SK-N-SH (cell line): ENCODE results near the gene PARN. TPM values are rescaled to one million over a fixed set of nuclear protein-coding genes. Genes with fewer than 3 reads are reported as not detected.

Source experiments
- CTCF ChIA-PET: fragments of 300-600, 350-600 bp; formaldehyde crosslinking; extraction: SDS; loops from one replicate; lab custom pipeline; 2021; lab: Yijun Ruan, JAX
- POLR2A ChIA-PET: fragments of 350-600 bp; sonication (Branson Sonifier 250); formaldehyde crosslinking; extraction: SDS; loops from one replicate; lab custom pipeline; 2020; ENCODE audit warnings: antibody characterized with exemption, inconsistent platforms; lab: Yijun Ruan, JAX
- DNase-seq: peaks from one replicate; pipeline ENCODE4 v3.0.0; 2012
- H2AFZ ChIP-seq: fragments of 200-600 bp; sonication (generic); 2 replicates; pipeline ENCODE4 v1.8.1; 2016; ENCODE audit warnings: antibody characterized with exemption, mild to moderate bottlenecking, low read depth
- H3F3A ChIP-seq: fragments of 200-600 bp; sonication (generic); replicated peaks from 2 replicates; pipeline ENCODE3; 2016; ENCODE audit warnings: antibody characterized with exemption, mild to moderate bottlenecking; ENCODE audit not compliant: insufficient read depth
- H3K27ac ChIP-seq, 2 experiments: fragments of 200-500 bp in 1 of 2; fragments of 200-600 bp in 1 of 2; sonication (Bioruptor generic) in 1 of 2; sonication (generic), shearing (Covaris generic) in 1 of 2; 2 replicates each; pipeline versions ENCODE4 v1.5.1 to v1.6.1; 2014 to 2016; ENCODE audit warnings: low read depth in 2 of 2, inconsistent platforms in 1 of 2, low read length in 1 of 2, mild to moderate bottlenecking in 1 of 2, mixed read lengths in 1 of 2
- H3K27me3 ChIP-seq: fragments of 200-600 bp; sonication (generic), shearing (Covaris generic); 2 replicates; pipeline ENCODE4 v1.6.1; 2016; ENCODE audit warnings: mixed run types; ENCODE audit not compliant: insufficient read depth
- H3K36me3 ChIP-seq, 2 experiments: fragments of 200-500 bp in 1 of 2; fragments of 200-600 bp in 1 of 2; sonication (Bioruptor generic) in 1 of 2; sonication (generic) in 1 of 2; replicated peaks in 1 of 2; 2 replicates each; pipeline versions ENCODE3 to v1.5.1; 2014 to 2016; ENCODE audit warnings: low read length in 1 of 2, mild to moderate bottlenecking in 1 of 2; ENCODE audit not compliant: insufficient read depth in 2 of 2, control insufficient read depth in 1 of 2
- H3K4me1 ChIP-seq, 2 experiments: fragments of 200-500 bp in 1 of 2; fragments of 200-600 bp in 1 of 2; sonication (Bioruptor generic) in 1 of 2; sonication (generic), shearing (Covaris generic) in 1 of 2; 2 replicates each; pipeline versions ENCODE4 v1.5.1 to v1.6.1; 2014 to 2016; ENCODE audit warnings: low read depth in 1 of 2, low read length in 1 of 2, mixed run types in 1 of 2; ENCODE audit not compliant: insufficient read depth in 2 of 2, control insufficient read depth in 1 of 2
- H3K4me2 ChIP-seq: fragments of 200-600 bp; sonication (generic), shearing (Covaris generic); 2 replicates; pipeline ENCODE4 v1.6.1; 2017; ENCODE audit warnings: mixed run types
- H3K4me3 ChIP-seq, 2 experiments: fragments of 200-500 bp in 1 of 2; fragments of 200-600 bp in 1 of 2; sonication (Bioruptor generic) in 1 of 2; sonication (generic), shearing (Covaris generic) in 1 of 2; 2 replicates each; pipeline versions ENCODE4 v1.5.1 to v1.8.1; 2014 to 2016; ENCODE audit warnings: low read depth in 2 of 2, inconsistent platforms in 1 of 2, low read length in 1 of 2, mild to moderate bottlenecking in 1 of 2, mixed read lengths in 1 of 2, moderate library complexity in 1 of 2
- H3K79me2 ChIP-seq: fragments of 200-600 bp; sonication (generic); 2 replicates; pipeline ENCODE4 v1.8.1; 2017; ENCODE audit warnings: mild to moderate bottlenecking; ENCODE audit not compliant: insufficient read depth
- H3K9ac ChIP-seq: fragments of 200-600 bp; sonication (generic); 2 replicates; pipeline ENCODE4 v1.6.1; 2017; ENCODE audit warnings: mixed run types
- H3K9me2 ChIP-seq: fragments of 200-600 bp; sonication (generic); 2 replicates; pipeline ENCODE4 v1.6.1; 2017; ENCODE audit warnings: mixed run types
- H3K9me3 ChIP-seq: fragments of 200-600 bp; sonication (generic); 2 replicates; pipeline ENCODE4 v1.6.1; 2017; ENCODE audit warnings: mixed run types, mild to moderate bottlenecking, moderate library complexity
- H4K20me1 ChIP-seq: fragments of 200-600 bp; sonication (generic); 2 replicates; pipeline ENCODE4 v1.6.1; 2017; ENCODE audit warnings: mild to moderate bottlenecking, mixed run types; ENCODE audit not compliant: insufficient read depth
- ELF1 ChIP-seq: IDR thresholded peaks from 2 replicates; pipeline ENCODE4 v1.4.0; 2012
- EP300 ChIP-seq, 2 experiments: IDR thresholded peaks; 2 replicates each; pipeline versions ENCODE4 v1.4.0 to v1.6.1; 2012; ENCODE audit warnings: borderline replicate concordance in 1 of 2, low read depth in 1 of 2, low read length in 1 of 2
- FOSL2 ChIP-seq: IDR thresholded peaks from 2 replicates; pipeline ENCODE4 v1.4.0; 2012; ENCODE audit warnings: low read depth, mild to moderate bottlenecking, moderate library complexity, borderline replicate concordance
- FOXM1 ChIP-seq: IDR thresholded peaks from 2 replicates; pipeline ENCODE4 v1.4.0; 2012; ENCODE audit warnings: low read depth, mild to moderate bottlenecking
- GABPA ChIP-seq: IDR thresholded peaks from 2 replicates; pipeline ENCODE4 v1.4.0; 2012; ENCODE audit warnings: low read depth, mild to moderate bottlenecking
- GATA2 ChIP-seq: sonication (generic); formaldehyde crosslinking; IDR thresholded peaks from 2 replicates; pipeline ENCODE4 v1.5.0; 2020; ENCODE audit warnings: mild to moderate bottlenecking, missing genetic modification reagents
- MEF2A ChIP-seq: IDR thresholded peaks from 2 replicates; pipeline ENCODE4 v1.4.0; 2012; ENCODE audit warnings: low read depth, borderline replicate concordance
- MXI1 ChIP-seq: IDR thresholded peaks from 2 replicates; pipeline ENCODE4 v1.6.1; 2012; ENCODE audit warnings: mild to moderate bottlenecking, low read depth, low read length, improper control_type of control experiment
- NRF1 ChIP-seq: IDR thresholded peaks from 2 replicates; pipeline ENCODE4 v1.6.1; 2012; ENCODE audit warnings: low read depth, mild to moderate bottlenecking, low read length
- RFX5 ChIP-seq: IDR thresholded peaks from 2 replicates; pipeline ENCODE4 v1.6.1; 2012; ENCODE audit warnings: mild to moderate bottlenecking, improper control_type of control experiment, low read length
- RXRA ChIP-seq: IDR thresholded peaks from 2 replicates; pipeline ENCODE4 v1.4.0; 2012; ENCODE audit warnings: low read depth, mild to moderate bottlenecking, borderline replicate concordance
- SIN3A ChIP-seq: IDR thresholded peaks from 2 replicates; pipeline ENCODE4 v1.6.1; 2012; ENCODE audit warnings: low read depth, mild to moderate bottlenecking, low read length, moderate library complexity, borderline replicate concordance
- TAF1 ChIP-seq: IDR thresholded peaks from 2 replicates; pipeline ENCODE4 v1.6.1; 2012; ENCODE audit warnings: low read depth, mild to moderate bottlenecking, low read length, moderate library complexity, borderline replicate concordance
- TCF12 ChIP-seq: IDR thresholded peaks from 2 replicates; pipeline ENCODE4 v1.4.0; 2012
- TEAD4 ChIP-seq: IDR thresholded peaks from 2 replicates; pipeline ENCODE4 v1.4.0; 2012; ENCODE audit warnings: mild to moderate bottlenecking, borderline replicate concordance; ENCODE audit not compliant: insufficient read depth
- YY1 ChIP-seq: IDR thresholded peaks from 2 replicates; pipeline ENCODE4 v1.4.0; 2012; ENCODE audit warnings: low read depth, mild to moderate bottlenecking
- WGBS: methylation state at CpG from one replicate; pipeline ENCODE4 v1.1.6; 2017; ENCODE audit warnings: low lambda C conversion rate; 5-methylcytosine and 5-hydroxymethylcytosine counted together
- polyA plus RNA-seq, 3 experiments: library from polyadenylated mRNA; depleted of rRNA; stranded (reverse); fragments of >200 nt; gene quantifications; 2 replicates each; pipeline ENCODE4 v1.2.3, GENCODE V29; 2012
- TF ChIP-seq, protein P1 (sequence below): fragments of 150-350 bp; IDR thresholded peaks from 2 replicates; pipeline ENCODE4 v1.6.1; 2017; ENCODE audit warnings: antibody characterized with exemption, low read length, low read depth, borderline replicate concordance
- TF ChIP-seq, protein P2 (sequence below): fragments of 200-600 bp; sonication (generic); IDR thresholded peaks from 2 replicates; pipeline ENCODE4 v1.6.1; 2017; ENCODE audit warnings: antibody characterized with exemption, mild to moderate bottlenecking, moderate library complexity
- TF ChIP-seq, protein P3 (sequence below): IDR thresholded peaks from 2 replicates; pipeline ENCODE4 v1.6.1; 2012; ENCODE audit warnings: mild to moderate bottlenecking, low read depth, low read length, moderate library complexity

PARN gene
- polyA plus RNA-seq, 1 of the 3 experiments (the other 2 are of a cell fraction) = 20.5 TPM

DNA sequence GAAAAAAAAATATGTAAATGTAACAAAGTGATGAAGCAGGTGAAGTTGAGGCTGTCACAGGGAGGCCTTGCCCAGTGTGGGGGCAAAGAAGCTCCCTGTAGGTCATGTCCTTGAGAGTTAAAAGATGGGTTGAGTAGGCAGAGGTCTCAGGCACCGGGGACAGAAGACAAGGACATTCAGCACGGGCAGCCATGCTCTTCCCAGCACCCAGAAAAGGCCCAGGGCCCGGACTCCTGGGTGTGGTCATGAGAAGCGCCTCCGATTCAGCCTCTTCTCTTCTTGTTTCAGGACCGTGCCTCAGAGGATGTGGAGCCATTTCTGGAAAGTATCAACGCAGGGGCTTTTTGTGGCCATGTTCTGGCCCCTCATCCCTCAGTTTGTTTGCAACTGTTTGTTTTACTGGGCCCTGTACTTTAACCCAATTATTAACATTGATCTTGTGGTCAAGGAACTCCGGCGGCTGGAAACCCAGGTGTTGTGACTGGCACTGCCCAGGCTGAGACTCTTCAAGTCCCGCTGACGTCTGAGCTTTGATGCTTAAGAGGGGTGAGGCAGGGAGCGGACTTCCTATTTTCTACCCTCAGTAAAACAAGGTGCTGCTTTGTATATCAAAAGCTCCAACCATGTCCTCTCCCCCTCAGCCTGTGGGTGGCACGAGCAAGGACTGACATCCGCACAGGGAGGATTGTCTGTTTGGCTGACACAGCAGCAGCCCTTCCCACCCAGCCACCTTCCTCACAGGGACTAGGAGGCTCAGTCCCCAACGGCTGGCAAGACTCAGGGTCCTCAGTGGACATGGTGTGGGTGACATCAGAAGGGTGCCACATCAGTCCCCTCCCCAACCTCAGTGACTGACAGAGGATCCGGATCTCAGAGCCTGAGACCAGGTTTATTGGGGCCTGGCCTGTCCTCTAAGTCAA lies 37.5 kb upstream of the PARN start:
- no peak for TF ChIP-seq FOXM1
- no peak for TF ChIP-seq TAF1
- no peak for TF ChIP-seq RXRA
- TF ChIP-seq EP300 (IDR thresholded peaks at IDR 0.05; ENCODE audit: borderline replicate concordance in 1 of 2, low read depth in 1 of 2, low read length in 1 of 2) = no peak
- TF ChIP-seq GABPA = no peak
- no peak overlapping the region for H3K9ac ChIP-seq
- CTCF ChIA-PET = no interaction called here
- no peak overlapping the region for H3K27ac ChIP-seq
- H2AFZ ChIP-seq = no peak overlapping the region
- H3K79me2 ChIP-seq = no peaks in the 10 kb centered on the region
- H3K4me2 ChIP-seq = no peak overlapping the region
- no peak for DNase-seq
- POLR2A ChIA-PET = no interaction called here
- peaks cover 27 to 33% of the 10 kb centered on the region in 2 experiments for H3K36me3 ChIP-seq
- 86% methylated on average over 11 of the region's 16 CpGs for WGBS
- no peaks in the 10 kb centered on the region for H3F3A ChIP-seq
- no peaks in the 10 kb centered on the region for H3K27me3 ChIP-seq
- no peaks in the 10 kb centered on the region for H3K4me1 ChIP-seq
- H3K9me2 ChIP-seq = no peaks in the 10 kb centered on the region
- no peaks in the 10 kb centered on the region for H4K20me1 ChIP-seq
- no peaks in the 10 kb centered on the region for H3K9me3 ChIP-seq
- no peak overlapping the region for H3K4me3 ChIP-seq

DNA sequence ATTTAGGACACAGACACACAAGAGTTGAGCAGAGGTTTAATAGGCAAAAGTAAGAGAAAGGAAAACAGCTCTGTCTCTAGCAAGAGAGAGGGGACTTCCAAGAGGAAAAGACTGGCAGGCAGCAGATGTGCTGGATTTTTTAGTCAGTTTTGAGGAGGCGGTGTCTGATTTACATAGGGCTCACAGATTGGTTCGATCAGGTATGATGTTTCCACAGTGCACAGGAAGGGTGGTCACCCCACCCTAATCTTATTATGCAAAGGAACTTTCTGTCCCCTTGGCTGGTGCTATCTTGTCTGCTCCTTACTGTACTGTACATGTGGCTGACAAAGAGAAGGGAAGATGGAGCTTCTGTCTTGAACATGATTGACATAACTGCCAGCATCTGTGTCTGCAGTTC lies 28.0 kb upstream of the PARN start:
- Histone ChIP-seq H3F3A (no peaks in the 10 kb centered on the region), H3K4me3 (no peak overlapping the region), H3K27ac (no peak overlapping the region), H3K79me2 (peaks cover 9% of the 10 kb centered on the region; the same call in 1 of the 2 replicates), H3K4me2 (no peak overlapping the region), H3K4me1 (no peaks in the 10 kb centered on the region; a peak in 1 of 4 replicates), H3K9ac (no peak overlapping the region), H2AFZ (no peak overlapping the region), H3K27me3 (no peaks in the 10 kb centered on the region), H3K9me2 (no peaks in the 10 kb centered on the region), H3K9me3 (no peaks in the 10 kb centered on the region), H3K36me3 (peaks cover 9 to 47% of the 10 kb centered on the region in 2 experiments), H4K20me1 (no peaks in the 10 kb centered on the region)
- POLR2A ChIA-PET = interaction anchor here (0.6 kb wide), 1 partner anchor 341 kb away, joined by 3 read pairs; no protein-coding TSS in a partner anchor
- CTCF ChIA-PET = interaction anchor here (1.6 kb wide), 1 partner anchor 15 kb away, joined by 3 read pairs; no protein-coding TSS in a partner anchor
- TF ChIP-seq, protein P1, sequence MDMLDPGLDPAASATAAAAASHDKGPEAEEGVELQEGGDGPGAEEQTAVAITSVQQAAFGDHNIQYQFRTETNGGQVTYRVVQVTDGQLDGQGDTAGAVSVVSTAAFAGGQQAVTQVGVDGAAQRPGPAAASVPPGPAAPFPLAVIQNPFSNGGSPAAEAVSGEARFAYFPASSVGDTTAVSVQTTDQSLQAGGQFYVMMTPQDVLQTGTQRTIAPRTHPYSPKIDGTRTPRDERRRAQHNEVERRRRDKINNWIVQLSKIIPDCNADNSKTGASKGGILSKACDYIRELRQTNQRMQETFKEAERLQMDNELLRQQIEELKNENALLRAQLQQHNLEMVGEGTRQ = no peak
- TF ChIP-seq MXI1 = no peak
- TF ChIP-seq GATA2 (CRISPR knock-in tag) = no peak
- TF ChIP-seq RXRA = no peak
- TF ChIP-seq NRF1 = no peak
- no peak for TF ChIP-seq TCF12
- no peak for TF ChIP-seq RFX5
- TF ChIP-seq, protein P2, sequence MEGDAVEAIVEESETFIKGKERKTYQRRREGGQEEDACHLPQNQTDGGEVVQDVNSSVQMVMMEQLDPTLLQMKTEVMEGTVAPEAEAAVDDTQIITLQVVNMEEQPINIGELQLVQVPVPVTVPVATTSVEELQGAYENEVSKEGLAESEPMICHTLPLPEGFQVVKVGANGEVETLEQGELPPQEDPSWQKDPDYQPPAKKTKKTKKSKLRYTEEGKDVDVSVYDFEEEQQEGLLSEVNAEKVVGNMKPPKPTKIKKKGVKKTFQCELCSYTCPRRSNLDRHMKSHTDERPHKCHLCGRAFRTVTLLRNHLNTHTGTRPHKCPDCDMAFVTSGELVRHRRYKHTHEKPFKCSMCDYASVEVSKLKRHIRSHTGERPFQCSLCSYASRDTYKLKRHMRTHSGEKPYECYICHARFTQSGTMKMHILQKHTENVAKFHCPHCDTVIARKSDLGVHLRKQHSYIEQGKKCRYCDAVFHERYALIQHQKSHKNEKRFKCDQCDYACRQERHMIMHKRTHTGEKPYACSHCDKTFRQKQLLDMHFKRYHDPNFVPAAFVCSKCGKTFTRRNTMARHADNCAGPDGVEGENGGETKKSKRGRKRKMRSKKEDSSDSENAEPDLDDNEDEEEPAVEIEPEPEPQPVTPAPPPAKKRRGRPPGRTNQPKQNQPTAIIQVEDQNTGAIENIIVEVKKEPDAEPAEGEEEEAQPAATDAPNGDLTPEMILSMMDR = no peak
- no peak for TF ChIP-seq SIN3A
- TF ChIP-seq FOXM1 = no peak
- TF ChIP-seq YY1 = no peak
- TF ChIP-seq MEF2A = no peak
- TF ChIP-seq, protein P3, sequence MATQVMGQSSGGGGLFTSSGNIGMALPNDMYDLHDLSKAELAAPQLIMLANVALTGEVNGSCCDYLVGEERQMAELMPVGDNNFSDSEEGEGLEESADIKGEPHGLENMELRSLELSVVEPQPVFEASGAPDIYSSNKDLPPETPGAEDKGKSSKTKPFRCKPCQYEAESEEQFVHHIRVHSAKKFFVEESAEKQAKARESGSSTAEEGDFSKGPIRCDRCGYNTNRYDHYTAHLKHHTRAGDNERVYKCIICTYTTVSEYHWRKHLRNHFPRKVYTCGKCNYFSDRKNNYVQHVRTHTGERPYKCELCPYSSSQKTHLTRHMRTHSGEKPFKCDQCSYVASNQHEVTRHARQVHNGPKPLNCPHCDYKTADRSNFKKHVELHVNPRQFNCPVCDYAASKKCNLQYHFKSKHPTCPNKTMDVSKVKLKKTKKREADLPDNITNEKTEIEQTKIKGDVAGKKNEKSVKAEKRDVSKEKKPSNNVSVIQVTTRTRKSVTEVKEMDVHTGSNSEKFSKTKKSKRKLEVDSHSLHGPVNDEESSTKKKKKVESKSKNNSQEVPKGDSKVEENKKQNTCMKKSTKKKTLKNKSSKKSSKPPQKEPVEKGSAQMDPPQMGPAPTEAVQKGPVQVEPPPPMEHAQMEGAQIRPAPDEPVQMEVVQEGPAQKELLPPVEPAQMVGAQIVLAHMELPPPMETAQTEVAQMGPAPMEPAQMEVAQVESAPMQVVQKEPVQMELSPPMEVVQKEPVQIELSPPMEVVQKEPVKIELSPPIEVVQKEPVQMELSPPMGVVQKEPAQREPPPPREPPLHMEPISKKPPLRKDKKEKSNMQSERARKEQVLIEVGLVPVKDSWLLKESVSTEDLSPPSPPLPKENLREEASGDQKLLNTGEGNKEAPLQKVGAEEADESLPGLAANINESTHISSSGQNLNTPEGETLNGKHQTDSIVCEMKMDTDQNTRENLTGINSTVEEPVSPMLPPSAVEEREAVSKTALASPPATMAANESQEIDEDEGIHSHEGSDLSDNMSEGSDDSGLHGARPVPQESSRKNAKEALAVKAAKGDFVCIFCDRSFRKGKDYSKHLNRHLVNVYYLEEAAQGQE = no peak
- no peak for TF ChIP-seq FOSL2
- TF ChIP-seq TEAD4 = no peak
- no peak for TF ChIP-seq ELF1
- WGBS = 65% methylated on average over 2 of the region's 2 CpGs
- no peak for DNase-seq
